Spleen (tissue), 11 donors: ENCODE measurements around the gene LCA5L. TPM values are rescaled to one million over a fixed set of nuclear protein-coding genes. Genes with fewer than 3 reads are reported as not detected.

Experiments used
- DNase-seq: peaks from one replicate; pipeline ENCODE4 v3.0.0-alpha.2; 2020
- H3K27ac ChIP-seq, 8 donors: fragments of 200-600 bp; sonication (generic) in 7 of 8; 1 replicate in 4 of 8; 2 replicates in 4 of 8; pipeline versions ENCODE4 v1.5.0 to v1.8.0; 2016 to 2021; ENCODE audit warnings: inconsistent platforms in 4 of 8, mild to moderate bottlenecking in 4 of 8, moderate library complexity in 1 of 8
- H3K27me3 ChIP-seq, 7 donors: fragments of 200-600 bp; sonication (generic) in 6 of 7; replicated peaks in 1 of 7; 1 replicate in 4 of 7; 2 replicates in 3 of 7; pipeline versions ENCODE4 v1.5.0 to v1.8.0; 2016 to 2021; ENCODE audit warnings: inconsistent platforms in 3 of 7, mild to moderate bottlenecking in 1 of 7
- H3K36me3 ChIP-seq, 6 donors: fragments of 200-600 bp; sonication (generic) in 5 of 6; 1 replicate in 4 of 6; 2 replicates in 2 of 6; pipeline versions ENCODE4 v1.5.0 to v1.8.0; 2016 to 2021; ENCODE audit warnings: inconsistent platforms in 2 of 6
- H3K4me1 ChIP-seq, 6 donors: fragments of 200-600 bp; sonication (generic) in 5 of 6; 1 replicate in 3 of 6; 2 replicates in 3 of 6; pipeline versions ENCODE4 v1.5.0 to v1.8.0; 2016 to 2021; ENCODE audit warnings: inconsistent platforms in 3 of 6
- H3K4me3 ChIP-seq, 8 donors: fragments of 200-600 bp; sonication (generic) in 7 of 8; 1 replicate in 4 of 8; 2 replicates in 4 of 8; pipeline versions ENCODE4 v1.5.0 to v1.8.0; 2016 to 2021; ENCODE audit warnings: inconsistent platforms in 4 of 8, mild to moderate bottlenecking in 4 of 8, moderate library complexity in 2 of 8
- H3K9me3 ChIP-seq, 8 donors: fragments of 200-600 bp; sonication (generic) in 7 of 8; 1 replicate in 4 of 8; 2 replicates in 4 of 8; pipeline versions ENCODE4 v1.5.0 to v1.8.0; 2016 to 2021; ENCODE audit warnings: inconsistent platforms in 4 of 8
- CTCF ChIP-seq, 11 experiments: fragments of 200-600 bp in 7 of 11; fragments of 450-650 bp in 4 of 11; sonication (generic) in 4 of 11; IDR thresholded peaks in 8 of 11; conservative IDR thresholded peaks in 3 of 11; 1 replicate in 7 of 11; 2 replicates in 4 of 11; pipeline versions ENCODE4 v1.4.0 to v1.8.0; 2016 to 2021; ENCODE audit warnings: antibody characterized with exemption in 11 of 11, inconsistent platforms in 4 of 11, mild to moderate bottlenecking in 1 of 11
- POLR2A ChIP-seq, 3 donors: fragments of 450-650 bp; IDR thresholded peaks; one replicate each; pipeline ENCODE4 v1.5.1; 2017; ENCODE audit warnings: antibody characterized with exemption in 3 of 3, mild to moderate bottlenecking in 1 of 3
- POLR2AphosphoS5 ChIP-seq, 3 donors: sonication (generic); formaldehyde crosslinking; IDR thresholded peaks; one replicate each; pipeline ENCODE4 v1.5.1; 2017; ENCODE audit warnings: antibody characterized with exemption in 3 of 3
- WGBS, 5 donors: extraction: QIAGEN DNeasy Blood & Tissue Kit in 3 of 5; methylation state at CpG; one replicate each; pipeline versions ENCODE4 v1.1.5 to v1.1.7; 2013 to 2018; 5-methylcytosine and 5-hydroxymethylcytosine counted together
- intact Hi-C: fragments of 100-400 bp; cut with DNase I; formaldehyde crosslinking; loops from one replicate; pipeline ENCODE4 v1.15.0; 2023; ENCODE audit warnings: low total_unique reads
- polyA plus RNA-seq, 3 donors: library from polyadenylated mRNA; stranded (reverse); fragments of 200-250 nt; gene quantifications; one replicate each; pipeline ENCODE4 v1.2.1, GENCODE V29; 2013
- total RNA-seq, 7 donors: library from RNA; depleted of rRNA in 3 of 7; stranded (reverse); fragments of >200 nt in 3 of 7; fragmentation: NEBNext Ultra II Directional in 4 of 7; extraction: Animal tissue kit (Norgen Biotek cat#: 25700) in 4 of 7; gene quantifications; one replicate each; pipeline versions ENCODE4 v1.1.0 to v1.2.1, GENCODE V29; 2016 to 2021
- donor health status: healthy with polysubstance abuse.
- donor health status: DM: no; HTN: no; CAD: no; lungs with moderate emphysema.
- donor health status: DM: no; HTN: no; CAD: no.
- donor health status: Bipolar disorder and iron deficiency.
- donor health status: healthy.
- donor health status: DM: no; HTN: no; CAD: no.
- donor health status: DM: yes; HTN: yes; CAD: no.

Gene LCA5L
- total and polyA plus RNA-seq, 10 donors = 0.26 to 1.3 (median 0.46) TPM; not detected in 1

GRCh38 chr21:39397646-39398385 lies 47.8 kb downstream of the LCA5L start:
- no peaks in the 10 kb centered on the region for H3K9me3 ChIP-seq
- H3K4me3 ChIP-seq = no peak overlapping the region
- intact Hi-C loops = no loop called here
- no peaks in the 10 kb centered on the region for H3K4me1 ChIP-seq
- 66 to 90% (median 74%) methylated on average over 11 of the region's 11 CpGs for WGBS, 5 donors
- peaks cover 0 to 77% (median 32%) of the 10 kb centered on the region in 6 donors for H3K36me3 ChIP-seq
- no peak overlapping the region for H3K27ac ChIP-seq
- DNase-seq = no peak
- H3K27me3 ChIP-seq = no peaks in the 10 kb centered on the region
- TF ChIP-seq POLR2A (IDR thresholded peaks at IDR 0.05) (no peak), POLR2AphosphoS5 (IDR thresholded peaks at IDR 0.05) (no peak), CTCF (IDR thresholded peaks at IDR 0.05 in 8 of 11, conservative IDR thresholded peaks at IDR 0.05 in 3 of 11) (no peak)

- intact Hi-C loops = no loop called here
- TF ChIP-seq POLR2AphosphoS5 (IDR thresholded peaks at IDR 0.05) = no peak
- TF ChIP-seq POLR2A (IDR thresholded peaks at IDR 0.05) = no peak
- TF ChIP-seq CTCF (IDR thresholded peaks at IDR 0.05 in 8 of 11, conservative IDR thresholded peaks at IDR 0.05 in 3 of 11) = no peak
- Histone ChIP-seq H3K27me3 (no peaks in the 10 kb centered on the region), H3K27ac (no peak overlapping the region), H3K36me3 (peaks cover 4 to 79% (median 46%) of the 10 kb centered on the region in 6 donors), H3K9me3 (no peaks in the 10 kb centered on the region), H3K4me1 (peaks cover 0 to 19% (median 13%) of the 10 kb centered on the region in 6 donors), H3K4me3 (no peak overlapping the region)
- DNase-seq = no peak
- WGBS, 5 donors = 93 to 96% (median 95%) methylated on average over 7 of the region's 7 CpGs
These were observed 52.6 kb downstream of the LCA5L start for GRCh38 chr21:39392981-39393380.

- H3K9me3 ChIP-seq = no peaks in the 10 kb centered on the region
- no peaks in the 10 kb centered on the region for H3K27me3 ChIP-seq
- H3K4me1 ChIP-seq = peaks cover 14 to 44% (median 32%) of the 10 kb centered on the region in 6 donors
- peaks cover 4 to 55% (median 35%) of the 10 kb centered on the region in 6 donors for H3K36me3 ChIP-seq
- no peak overlapping the region for H3K27ac ChIP-seq
- H3K4me3 ChIP-seq = no peak overlapping the region
- no peak for TF ChIP-seq CTCF (IDR thresholded peaks at IDR 0.05 in 8 of 11, conservative IDR thresholded peaks at IDR 0.05 in 3 of 11)
- no peak for TF ChIP-seq POLR2A (IDR thresholded peaks at IDR 0.05)
- no peak for TF ChIP-seq POLR2AphosphoS5 (IDR thresholded peaks at IDR 0.05)
- 86 to 94% (median 92%) methylated on average over 16 of the region's 16 CpGs for WGBS, 5 donors
- intact Hi-C loops = no loop called here
- DNase-seq = no peak
These were observed 55.3 kb downstream of the LCA5L start for GRCh38 chr21:39390212-39390765.

- H3K27ac ChIP-seq = peak overlapping the region in 7 of 8 donors; percentile 16 to 85 (median 67)
- DNase-seq = no peak
- peaks cover 4 to 44% (median 24%) of the 10 kb centered on the region in 6 donors for H3K36me3 ChIP-seq
- TF ChIP-seq POLR2AphosphoS5 (IDR thresholded peaks at IDR 0.05) = no peak
- TF ChIP-seq CTCF (IDR thresholded peaks at IDR 0.05 in 8 of 11, conservative IDR thresholded peaks at IDR 0.05 in 3 of 11) = peak in 4 of 11 experiments; percentile 10 to 68 (median 40)
- intact Hi-C loops = loop anchor here (5.0 to 10.0 kb wide), 2 partner anchors 41 to 74 kb away; partner anchors contain the start of genes BRWD1 and HMGN1
- peak overlapping the region in 6 of 8 donors; percentile 40 to 72 (median 50) for H3K4me3 ChIP-seq
- H3K4me1 ChIP-seq = peaks cover 14 to 55% (median 32%) of the 10 kb centered on the region in 6 donors
- H3K9me3 ChIP-seq = no peaks in the 10 kb centered on the region
- WGBS, 5 donors = 0 to 2% (median 1%) methylated on average over 8 to 10 of the region's 10 CpGs
- H3K27me3 ChIP-seq = no peaks in the 10 kb centered on the region
These were observed 56.8 kb downstream of the LCA5L start for GRCh38 chr21:39388811-39389155.
